Measurements from ENCODE around the gene AP5Z1. TPM values are rescaled to one million over a fixed set of nuclear protein-coding genes. Genes with fewer than 3 reads are reported as not detected.

AP5Z1 gene
- total RNA-seq, 1 donor from 2014 or later = 71.2 TPM

- Histone ChIP-seq H3K4me3 (ENCODE audit: low read depth, low read length) (no peak overlapping the region), H3K27me3 (ENCODE audit: control insufficient read depth, insufficient read depth, low read length) (peaks cover 9% of the 10 kb centered on the region), H3K36me3 (ENCODE audit: control insufficient read depth, insufficient read depth, low read length) (no peaks in the 10 kb centered on the region)
- peak; percentile 98 for TF ChIP-seq CTCF (IDR thresholded peaks at IDR 0.05; ENCODE audit: insufficient read depth, low read length, poor library complexity, severe bottlenecking)
- no peak for DNase-seq (ENCODE audit: low read depth)
Measured at GRCh38 chr7:4797858-4798705, 22.7 kb downstream of the AP5Z1 start.

- H3K27me3 ChIP-seq (ENCODE audit: control insufficient read depth, insufficient read depth, low read length) = peaks cover 9% of the 10 kb centered on the region
- no peaks in the 10 kb centered on the region for H3K36me3 ChIP-seq (ENCODE audit: control insufficient read depth, insufficient read depth, low read length)
- no peak for DNase-seq (ENCODE audit: low read depth)
- no peak overlapping the region for H3K4me3 ChIP-seq (ENCODE audit: low read depth, low read length)
- TF ChIP-seq CTCF (IDR thresholded peaks at IDR 0.05; ENCODE audit: insufficient read depth, low read length, poor library complexity, severe bottlenecking) = no peak
Measured at GRCh38 chr7:4798706-4799235, 23.3 kb downstream of the AP5Z1 start.

- no peak for DNase-seq (ENCODE audit: low read depth)
- Histone ChIP-seq H3K27me3 (ENCODE audit: control insufficient read depth, insufficient read depth, low read length) (peaks cover 9% of the 10 kb centered on the region), H3K4me3 (ENCODE audit: low read depth, low read length) (no peak overlapping the region), H3K36me3 (ENCODE audit: control insufficient read depth, insufficient read depth, low read length) (no peaks in the 10 kb centered on the region)
- TF ChIP-seq CTCF (IDR thresholded peaks at IDR 0.05; ENCODE audit: insufficient read depth, low read length, poor library complexity, severe bottlenecking) = no peak
Measured at GRCh38 chr7:4799508-4800268, 24.3 kb downstream of the AP5Z1 start.

GRCh38 chr7:4800487-4800886 is 25.1 kb downstream of the AP5Z1 start:
- H3K36me3 ChIP-seq (ENCODE audit: control insufficient read depth, insufficient read depth, low read length) = no peaks in the 10 kb centered on the region
- DNase-seq (ENCODE audit: low read depth) = no peak
- H3K27me3 ChIP-seq (ENCODE audit: control insufficient read depth, insufficient read depth, low read length) = peaks cover 12% of the 10 kb centered on the region
- no peak for TF ChIP-seq CTCF (IDR thresholded peaks at IDR 0.05; ENCODE audit: insufficient read depth, low read length, poor library complexity, severe bottlenecking)
- H3K4me3 ChIP-seq (ENCODE audit: low read depth, low read length) = no peak overlapping the region

GRCh38 chr7:4800926-4801838 is 25.8 kb downstream of the AP5Z1 start:
- Histone ChIP-seq H3K36me3 (ENCODE audit: control insufficient read depth, insufficient read depth, low read length) (no peaks in the 10 kb centered on the region), H3K27me3 (ENCODE audit: control insufficient read depth, insufficient read depth, low read length) (peaks cover 19% of the 10 kb centered on the region), H3K4me3 (ENCODE audit: low read depth, low read length) (no peak overlapping the region)
- no peak for TF ChIP-seq CTCF (IDR thresholded peaks at IDR 0.05; ENCODE audit: insufficient read depth, low read length, poor library complexity, severe bottlenecking)
- DNase-seq (ENCODE audit: low read depth) = no peak
